Measurements from ENCODE around the gene SLC8A2.

DNA sequence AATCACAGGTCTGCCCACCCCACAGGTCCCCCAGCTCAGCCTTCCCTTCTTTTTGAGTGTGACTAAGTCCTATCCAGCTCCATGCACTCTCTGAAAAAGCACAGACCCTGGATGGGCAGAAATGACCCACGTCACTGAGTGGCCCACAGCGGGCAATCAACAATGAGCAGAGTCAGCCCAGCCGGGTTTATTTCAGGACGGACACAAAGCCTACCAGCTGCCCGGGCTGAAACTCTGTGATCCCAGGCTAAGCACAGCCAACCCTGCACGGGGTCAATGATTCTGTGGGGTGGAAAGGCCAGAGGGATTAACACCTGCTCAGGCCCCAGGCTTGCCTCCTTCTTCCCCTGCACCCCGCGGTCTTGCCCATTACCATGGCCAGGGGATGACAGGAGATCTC lies 34.8 kb upstream of the SLC8A2 start:
- no peak for TF ChIP-seq CTCF (conservative IDR thresholded peaks at IDR 0.05; ENCODE audit: low read depth in 2 of 2)
- TF ChIP-seq EZH2 (IDR thresholded peaks at IDR 0.05; ENCODE audit: low read depth, unreplicated experiment): no peak
- no peak for TF ChIP-seq POLR2AphosphoS5 (IDR thresholded peaks at IDR 0.05; ENCODE audit: low read depth)
- TF ChIP-seq ZNF114 (CRISPR knock-in tag; IDR thresholded peaks at IDR 0.05): no peak
- no peak for TF ChIP-seq ZNF331 (CRISPR knock-in tag; IDR thresholded peaks at IDR 0.05; ENCODE audit: low read depth)
- TF ChIP-seq JUNB (IDR thresholded peaks at IDR 0.05; ENCODE audit: unreplicated experiment): no peak
- no peak for TF ChIP-seq NANOG (IDR thresholded peaks at IDR 0.05; ENCODE audit: borderline replicate concordance)
- TF ChIP-seq EZH2phosphoT487 (IDR thresholded peaks at IDR 0.05; ENCODE audit: unreplicated experiment): no peak
